SJSA1 (cell line): Measurements from ENCODE around the gene ABHD5. TPM values are rescaled to one million over a fixed set of nuclear protein-coding genes. Genes with fewer than 3 reads are reported as not detected.
A peak's percentile ranks its signal among the peaks of the same experiment; 100 is the strongest.

ENCODE experiments used
- DNase-seq, 2 experiments: peaks; one replicate each; pipeline ENCODE4 v3.0.0-alpha.2; 2015 to 2020; ENCODE audit warnings: low spot score in 2 of 2, low read depth in 1 of 2
- H3K27ac ChIP-seq: fragments of 250-450 bp; sonication (Bioruptor Pico); 2 replicates; pipeline ENCODE4 v1.5.1; 2020; ENCODE audit warnings: mild to moderate bottlenecking, moderate library complexity
- H3K27me3 ChIP-seq: fragments of 250-450 bp; sonication (Bioruptor Pico); replicated peaks from 2 replicates; pipeline ENCODE4 v1.5.1; 2020; ENCODE audit warnings: mild to moderate bottlenecking, moderate library complexity
- H3K36me3 ChIP-seq: fragments of 250-450 bp; sonication (Bioruptor Pico); 2 replicates; pipeline ENCODE4 v1.5.1; 2020; ENCODE audit warnings: mild to moderate bottlenecking
- H3K4me1 ChIP-seq: fragments of 250-450 bp; sonication (Bioruptor Pico); replicated peaks from 2 replicates; pipeline ENCODE4 v1.6.1; 2021; ENCODE audit warnings: mild to moderate bottlenecking
- H3K4me3 ChIP-seq: fragments of 250-450 bp; sonication (Bioruptor Pico); 2 replicates; pipeline ENCODE4 v1.5.1; 2020; ENCODE audit warnings: mild to moderate bottlenecking
- H3K9me3 ChIP-seq: fragments of 250-450 bp; sonication (Bioruptor Pico); replicated peaks from 2 replicates; pipeline ENCODE4 v1.5.1; 2020; ENCODE audit warnings: mild to moderate bottlenecking
- total RNA-seq: library from RNA; depleted of rRNA; stranded (reverse); fragments of >200 nt; shearing (Covaris generic); gene quantifications from 2 replicates; pipeline ENCODE4 v1.2.3, GENCODE V29; 2014

Gene ABHD5
- total RNA-seq, 1 experiment from 2014 or later, result 18.6 TPM

- Histone ChIP-seq H3K27ac (no peak overlapping the region), H3K36me3 (no peaks in the 10 kb centered on the region), H3K4me3 (no peak overlapping the region), H3K4me1 (peaks cover 19% of the 10 kb centered on the region), H3K27me3 (no peaks in the 10 kb centered on the region), H3K9me3 (no peaks in the 10 kb centered on the region)
- no peak for DNase-seq
Measured at GRCh38 chr3:43759938-43760337, 69.2 kb downstream of the ABHD5 start.

DNA sequence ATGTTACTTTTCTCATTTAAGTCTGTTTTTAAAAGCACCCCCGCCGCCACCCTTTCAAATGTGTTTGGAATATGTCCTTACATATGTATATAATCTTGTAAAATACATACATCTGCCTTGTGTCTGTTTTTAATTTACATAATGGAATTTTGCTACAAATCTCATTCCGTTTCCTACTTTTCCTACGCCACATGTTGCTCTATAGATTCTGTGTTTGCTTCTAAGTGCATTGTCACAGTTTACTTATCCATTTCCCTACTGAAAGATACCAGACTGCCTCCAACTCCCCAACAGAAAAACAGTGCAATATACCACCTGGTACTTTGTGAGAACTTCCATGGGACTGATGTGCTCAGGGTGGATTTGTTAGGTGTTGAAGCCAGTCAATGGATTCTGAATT is 70.2 kb downstream of the ABHD5 start:
- no peak overlapping the region for H3K27ac ChIP-seq
- no peak overlapping the region for H3K4me3 ChIP-seq
- DNase-seq, result no peak
- H3K27me3 ChIP-seq, result no peaks in the 10 kb centered on the region
- no peaks in the 10 kb centered on the region for H3K9me3 ChIP-seq
- no peaks in the 10 kb centered on the region for H3K36me3 ChIP-seq
- peaks cover 19% of the 10 kb centered on the region for H3K4me1 ChIP-seq

- Histone ChIP-seq H3K36me3 (no peaks in the 10 kb centered on the region), H3K9me3 (no peaks in the 10 kb centered on the region), H3K27ac (no peak overlapping the region), H3K4me3 (no peak overlapping the region), H3K27me3 (no peaks in the 10 kb centered on the region), H3K4me1 (peaks cover 28% of the 10 kb centered on the region)
- DNase-seq, result no peak
Measured at GRCh38 chr3:43762451-43762850, 71.7 kb downstream of the ABHD5 start.

GRCh38 chr3:43764056-43764455 is 73.3 kb downstream of the ABHD5 start:
- Histone ChIP-seq H3K27me3 (no peaks in the 10 kb centered on the region), H3K36me3 (no peaks in the 10 kb centered on the region), H3K4me1 (peaks cover 23% of the 10 kb centered on the region), H3K4me3 (no peak overlapping the region), H3K27ac (no peak overlapping the region), H3K9me3 (no peaks in the 10 kb centered on the region)
- no peak for DNase-seq

DNA sequence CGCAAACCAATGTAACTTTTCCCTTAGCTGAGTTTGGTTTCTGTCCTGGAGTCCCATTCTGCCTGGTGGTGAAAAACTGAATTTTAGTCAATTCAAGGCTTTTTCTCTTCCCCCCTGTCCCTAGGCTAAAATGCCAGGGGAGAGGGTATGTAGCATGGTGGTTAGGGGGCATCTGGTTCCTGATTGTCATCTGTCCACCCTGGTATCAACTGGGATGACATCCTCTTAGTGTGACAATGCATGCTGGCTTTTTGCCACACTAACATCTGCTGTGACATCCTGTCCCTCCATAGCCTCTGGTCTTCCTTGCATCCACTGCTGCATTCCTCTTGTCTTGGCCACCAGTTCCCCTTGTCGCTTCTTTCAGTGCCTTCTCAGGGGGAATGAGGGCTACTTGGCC is 73.7 kb downstream of the ABHD5 start:
- DNase-seq, result no peak
- Histone ChIP-seq H3K27ac (no peak overlapping the region), H3K27me3 (no peaks in the 10 kb centered on the region), H3K4me1 (peaks cover 21% of the 10 kb centered on the region), H3K36me3 (no peaks in the 10 kb centered on the region), H3K9me3 (no peaks in the 10 kb centered on the region), H3K4me3 (no peak overlapping the region)

DNA sequence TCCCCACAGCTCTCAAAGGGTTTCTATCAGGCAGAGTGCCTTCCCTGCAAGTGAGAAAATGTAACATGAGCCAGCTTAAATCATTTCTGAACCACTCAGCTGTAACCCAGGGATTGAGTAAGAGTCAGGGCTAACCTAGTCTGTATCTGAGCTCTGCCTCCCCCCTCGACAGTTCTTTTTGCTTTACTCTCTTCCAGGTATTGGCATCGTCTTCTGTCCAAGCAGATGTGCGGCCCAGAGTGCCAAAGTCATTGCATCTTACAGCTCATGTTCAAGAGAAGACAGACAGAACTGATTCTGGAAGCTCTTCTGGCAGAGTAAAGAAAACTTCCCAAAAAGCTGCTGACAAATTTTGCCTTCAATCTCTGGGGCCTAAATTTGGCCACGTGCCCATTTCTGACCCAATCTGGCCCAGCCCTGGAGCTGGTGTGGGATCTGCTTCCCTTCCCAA is 74.8 kb downstream of the ABHD5 start:
- peaks cover 24% of the 10 kb centered on the region for H3K4me1 ChIP-seq
- no peak overlapping the region for H3K4me3 ChIP-seq
- H3K36me3 ChIP-seq, result no peaks in the 10 kb centered on the region
- no peak for DNase-seq
- H3K27me3 ChIP-seq, result no peaks in the 10 kb centered on the region
- H3K27ac ChIP-seq, result no peak overlapping the region
- no peaks in the 10 kb centered on the region for H3K9me3 ChIP-seq

GRCh38 chr3:43766672-43767465 is 76.1 kb downstream of the ABHD5 start:
- peak in 1 of 2 experiments; percentile 10 for DNase-seq
- peaks cover 28% of the 10 kb centered on the region for H3K4me1 ChIP-seq
- no peak overlapping the region for H3K27ac ChIP-seq

DNA sequence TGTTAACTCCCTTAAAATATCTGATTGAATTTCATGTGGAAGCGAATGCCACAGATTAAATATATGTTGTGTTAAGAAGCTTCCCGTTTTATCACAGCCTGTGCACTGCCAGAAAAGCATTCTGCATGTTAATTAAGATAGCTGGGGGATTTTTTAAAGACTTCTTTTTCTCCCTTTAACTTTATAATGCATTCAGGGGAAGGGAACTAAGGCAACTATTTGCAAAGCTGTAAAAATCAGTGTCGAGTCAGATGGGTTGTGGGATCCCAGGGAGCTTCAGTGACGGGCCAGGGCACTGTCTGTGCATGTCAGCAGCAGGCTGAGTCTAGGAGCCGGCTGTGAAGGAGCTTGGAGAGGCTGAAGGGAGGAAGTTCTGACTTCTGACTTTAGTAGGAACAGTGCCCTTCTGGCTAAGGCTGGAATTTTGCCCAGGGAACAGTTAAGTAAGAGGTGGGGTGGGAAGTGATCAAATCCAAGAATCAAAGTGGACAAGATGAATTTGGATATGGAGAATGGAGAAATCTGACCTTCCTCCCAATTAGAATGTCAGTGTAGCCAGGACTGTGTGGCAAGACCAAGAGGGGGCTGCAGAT is 77.7 kb downstream of the ABHD5 start:
- no peaks in the 10 kb centered on the region for H3K9me3 ChIP-seq
- no peak overlapping the region for H3K4me3 ChIP-seq
- no peak overlapping the region for H3K27ac ChIP-seq
- no peaks in the 10 kb centered on the region for H3K27me3 ChIP-seq
- no peak for DNase-seq
- H3K4me1 ChIP-seq, result peaks cover 28% of the 10 kb centered on the region
- no peaks in the 10 kb centered on the region for H3K36me3 ChIP-seq

More at GRCh38 chr3:43766672-43767465, 76.1 kb downstream of the ABHD5 start:
- no peaks in the 10 kb centered on the region for H3K9me3 ChIP-seq
- no peak overlapping the region for H3K4me3 ChIP-seq
- no peaks in the 10 kb centered on the region for H3K27me3 ChIP-seq
- H3K36me3 ChIP-seq, result no peaks in the 10 kb centered on the region

GRCh38 chr3:43769097-43769884 is 78.6 kb downstream of the ABHD5 start:
- DNase-seq, result peak; percentile 95 to 98
- Histone ChIP-seq H3K36me3 (no peaks in the 10 kb centered on the region), H3K4me1 (peaks cover 28% of the 10 kb centered on the region), H3K4me3 (peak overlapping the region; percentile 18), H3K27me3 (no peaks in the 10 kb centered on the region), H3K9me3 (no peaks in the 10 kb centered on the region), H3K27ac (no peak overlapping the region)

DNA sequence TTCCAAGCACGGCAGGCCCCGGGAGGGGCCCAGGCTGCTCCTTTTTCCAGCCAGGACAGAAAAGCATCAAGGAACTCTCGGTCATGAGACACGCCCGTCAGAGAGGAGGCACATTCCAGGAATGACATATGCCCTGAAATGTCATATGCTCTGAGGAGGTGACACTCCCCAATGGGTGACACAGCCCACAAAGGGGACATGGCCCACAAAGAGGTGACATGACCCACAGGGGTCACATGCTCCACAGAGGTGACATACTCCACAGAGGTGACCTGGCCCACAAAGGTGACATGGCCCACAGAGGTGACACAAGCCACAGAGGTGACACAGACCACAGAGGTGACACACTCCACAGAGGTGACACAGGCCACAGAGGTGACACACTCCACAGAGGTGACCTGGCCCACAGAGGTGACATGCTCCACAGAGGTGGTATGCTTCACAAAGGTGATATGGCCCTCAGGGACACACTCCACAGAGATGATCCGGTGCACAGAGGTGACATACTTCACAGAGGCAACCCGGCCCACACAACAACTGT is 79.2 kb downstream of the ABHD5 start:
- Histone ChIP-seq H3K9me3 (no peaks in the 10 kb centered on the region), H3K27me3 (no peaks in the 10 kb centered on the region), H3K4me3 (peak overlapping the region; percentile 18), H3K4me1 (peaks cover 28% of the 10 kb centered on the region), H3K36me3 (no peaks in the 10 kb centered on the region), H3K27ac (no peak overlapping the region)
- no peak for DNase-seq

GRCh38 chr3:43770426-43771103 is 79.8 kb downstream of the ABHD5 start:
- DNase-seq, result no peak
- peaks cover 28% of the 10 kb centered on the region for H3K4me1 ChIP-seq
- H3K27ac ChIP-seq, result no peak overlapping the region

GRCh38 chr3:43771610-43772009 is 80.9 kb downstream of the ABHD5 start:
- no peaks in the 10 kb centered on the region for H3K36me3 ChIP-seq
- no peak overlapping the region for H3K4me3 ChIP-seq
- no peaks in the 10 kb centered on the region for H3K9me3 ChIP-seq
- no peak for DNase-seq
- peaks cover 21% of the 10 kb centered on the region for H3K4me1 ChIP-seq
- H3K27me3 ChIP-seq, result no peaks in the 10 kb centered on the region
- no peak overlapping the region for H3K27ac ChIP-seq

More at GRCh38 chr3:43770426-43771103, 79.8 kb downstream of the ABHD5 start:
- no peaks in the 10 kb centered on the region for H3K9me3 ChIP-seq
- no peak overlapping the region for H3K4me3 ChIP-seq
- no peaks in the 10 kb centered on the region for H3K36me3 ChIP-seq
- H3K27me3 ChIP-seq, result no peaks in the 10 kb centered on the region
